Measurements from ENCODE around the gene PER2.

The PER2 gene

DNA sequence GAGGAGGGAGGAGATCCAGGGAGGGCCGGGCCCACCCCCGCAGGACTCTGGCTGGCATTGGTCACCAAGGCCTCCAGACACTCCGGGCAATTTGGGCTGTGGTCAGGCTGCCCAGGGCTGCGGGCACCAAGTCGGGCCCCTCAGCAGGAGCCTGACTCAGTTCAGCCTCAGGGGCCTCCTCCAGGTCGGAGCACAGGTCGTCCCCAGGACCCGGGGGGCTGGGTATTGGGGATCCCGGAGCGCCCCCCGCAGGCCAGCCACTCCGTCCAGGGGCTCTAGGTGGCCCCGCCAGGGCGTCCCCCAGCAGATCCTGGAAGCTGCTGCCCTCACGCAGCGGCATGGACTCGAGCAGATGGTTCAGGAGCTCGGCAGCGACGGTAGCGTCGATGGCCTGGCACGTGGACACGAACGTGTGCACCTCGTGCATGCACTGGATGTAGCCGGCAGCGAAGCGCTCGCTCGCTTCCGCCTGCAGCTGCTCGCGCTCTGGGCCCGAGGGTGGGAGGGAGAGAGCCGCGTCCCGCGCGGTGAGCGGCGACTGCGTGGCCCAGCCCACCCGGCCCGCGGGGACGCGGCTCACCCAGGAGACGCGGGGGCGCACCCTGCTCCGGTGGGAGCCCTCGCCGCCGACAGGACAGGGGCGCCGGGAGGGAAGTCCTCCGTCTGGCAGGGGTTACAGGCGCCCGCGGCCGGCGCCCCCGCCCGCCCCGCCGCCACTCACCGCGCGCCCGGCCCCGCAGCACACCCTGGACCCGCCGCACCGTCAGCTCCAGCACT, 49.5 kb downstream of the PER2 start:
- H3K4me3 ChIP-seq, result peak overlapping the region in 6 of 7 experiments; percentile 2 to 68 (median 63)
- H3K27ac ChIP-seq, result no peak overlapping the region

GRCh38 chr2:238238311-238238765, 50.1 kb downstream of the PER2 start:
- H3K27ac ChIP-seq, result no peak overlapping the region
- no peak overlapping the region for H3K4me3 ChIP-seq

GRCh38 chr2:238237431-238238135, 50.8 kb downstream of the PER2 start:
- H3K27ac ChIP-seq, result no peak overlapping the region
- no peak overlapping the region for H3K4me3 ChIP-seq

GRCh38 chr2:238236571-238236970, 51.8 kb downstream of the PER2 start:
- no peak overlapping the region for H3K4me3 ChIP-seq
- no peak overlapping the region for H3K27ac ChIP-seq

DNA sequence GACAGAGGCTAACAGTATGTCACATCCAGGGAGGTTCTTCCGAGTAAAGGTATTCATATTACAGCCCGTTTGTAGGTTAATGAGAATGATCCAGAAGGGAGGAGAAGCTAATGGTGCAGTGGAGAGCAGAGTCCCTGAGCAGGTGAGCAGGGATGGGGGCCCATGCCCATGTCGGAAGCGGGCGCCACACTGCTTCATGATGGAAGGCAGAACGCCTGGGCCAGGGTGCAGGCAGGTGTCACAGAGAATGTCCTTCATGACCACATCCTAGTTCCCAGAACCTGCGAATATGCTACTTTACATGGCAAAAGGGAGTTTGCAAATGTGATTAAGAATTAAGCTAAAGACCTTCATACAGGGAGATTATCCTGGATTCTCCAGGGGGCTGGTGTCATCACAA, 52.6 kb downstream of the PER2 start:
- Histone ChIP-seq H3K27ac (no peak overlapping the region), H3K4me3 (no peak overlapping the region)

GRCh38 chr2:238235331-238235732, 53.1 kb downstream of the PER2 start:
- Histone ChIP-seq H3K4me3 (no peak overlapping the region), H3K27ac (no peak overlapping the region)

GRCh38 chr2:238233625-238234024, 54.8 kb downstream of the PER2 start:
- H3K27ac ChIP-seq, result no peak overlapping the region
- H3K4me3 ChIP-seq, result no peak overlapping the region

GRCh38 chr2:238231809-238232208, 56.6 kb downstream of the PER2 start:
- H3K4me3 ChIP-seq, result peak overlapping the region in 4 of 7 experiments; percentile 19 to 46 (median 33)
- H3K27ac ChIP-seq, result no peak overlapping the region

GRCh38 chr2:238231251-238231793, 57.1 kb downstream of the PER2 start:
- peak overlapping the region; percentile 19 to 46 (median 30) for H3K4me3 ChIP-seq
- H3K27ac ChIP-seq, result peak overlapping the region in 1 of 21 experiments; percentile 2

DNA sequence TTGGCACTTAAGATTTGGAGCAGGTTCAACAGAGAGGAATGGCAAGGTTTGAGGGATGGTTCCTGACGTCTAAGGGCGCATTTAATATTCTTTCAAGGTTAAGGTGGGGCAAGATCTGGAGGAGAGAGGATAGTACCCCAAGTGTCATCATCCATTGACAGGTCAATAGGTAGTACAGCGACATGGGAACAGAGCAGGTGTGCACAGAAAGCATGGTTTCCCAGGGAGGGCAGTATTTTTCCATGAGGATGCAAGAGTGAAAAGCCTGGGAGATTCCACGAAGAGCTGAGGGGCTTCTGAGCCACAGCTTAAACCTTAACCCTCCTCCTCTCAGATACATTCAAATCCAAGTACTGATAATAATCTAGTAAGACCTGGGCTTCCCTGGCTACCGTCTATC, 57.7 kb downstream of the PER2 start:
- H3K4me3 ChIP-seq, result peak overlapping the region in 2 of 7 experiments; percentile 21 to 31
- H3K27ac ChIP-seq, result no peak overlapping the region

GRCh38 chr2:238228700-238229099, 59.7 kb downstream of the PER2 start:
- Histone ChIP-seq H3K4me3 (no peak overlapping the region), H3K27ac (no peak overlapping the region)

- no peak overlapping the region for H3K27ac ChIP-seq
- H3K4me3 ChIP-seq, result no peak overlapping the region
Measured at GRCh38 chr2:238227587-238228032, 60.8 kb downstream of the PER2 start.

GRCh38 chr2:238226698-238227586, 61.5 kb downstream of the PER2 start:
- H3K27ac ChIP-seq, result no peak overlapping the region
- no peak overlapping the region for H3K4me3 ChIP-seq

GRCh38 chr2:238225911-238226697, 62.3 kb downstream of the PER2 start:
- Histone ChIP-seq H3K4me3 (no peak overlapping the region), H3K27ac (no peak overlapping the region)

GRCh38 chr2:238225121-238225520, 63.3 kb downstream of the PER2 start:
- no peak overlapping the region for H3K4me3 ChIP-seq
- H3K27ac ChIP-seq, result no peak overlapping the region

DNA sequence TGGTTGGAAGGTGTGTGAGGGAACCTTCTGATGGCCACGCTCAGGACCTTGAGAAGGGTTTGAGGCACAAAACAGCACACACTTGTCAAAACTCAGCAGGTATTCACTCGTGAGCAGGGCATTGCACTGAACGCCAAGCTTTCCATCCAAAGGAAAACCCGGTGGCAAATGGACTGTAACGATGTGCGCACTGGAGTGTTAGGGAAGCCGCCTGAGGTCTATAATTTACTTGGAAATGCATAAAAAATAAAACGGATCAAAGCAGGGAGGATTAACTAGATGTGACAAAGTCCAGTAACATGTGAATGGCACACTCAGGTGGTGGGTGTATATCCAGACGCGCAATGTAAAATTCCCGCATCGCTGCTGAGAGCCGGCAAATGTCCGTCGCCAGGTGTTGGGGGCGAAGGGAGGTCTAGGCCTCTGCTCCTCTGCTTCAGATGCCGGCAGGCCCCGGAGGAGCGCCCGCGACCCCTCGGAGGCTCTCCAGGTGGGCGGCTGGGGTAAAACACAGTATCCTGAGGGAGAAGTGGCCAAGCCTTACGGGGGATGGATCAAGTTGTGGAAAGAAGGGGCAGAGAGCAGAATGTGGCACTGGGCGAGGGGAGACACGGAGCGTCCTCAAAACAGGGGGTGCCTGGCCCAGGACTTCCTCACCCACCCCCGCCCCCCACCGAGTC, 63.9 kb downstream of the PER2 start:
- Histone ChIP-seq H3K4me3 (no peak overlapping the region), H3K27ac (no peak overlapping the region)

DNA sequence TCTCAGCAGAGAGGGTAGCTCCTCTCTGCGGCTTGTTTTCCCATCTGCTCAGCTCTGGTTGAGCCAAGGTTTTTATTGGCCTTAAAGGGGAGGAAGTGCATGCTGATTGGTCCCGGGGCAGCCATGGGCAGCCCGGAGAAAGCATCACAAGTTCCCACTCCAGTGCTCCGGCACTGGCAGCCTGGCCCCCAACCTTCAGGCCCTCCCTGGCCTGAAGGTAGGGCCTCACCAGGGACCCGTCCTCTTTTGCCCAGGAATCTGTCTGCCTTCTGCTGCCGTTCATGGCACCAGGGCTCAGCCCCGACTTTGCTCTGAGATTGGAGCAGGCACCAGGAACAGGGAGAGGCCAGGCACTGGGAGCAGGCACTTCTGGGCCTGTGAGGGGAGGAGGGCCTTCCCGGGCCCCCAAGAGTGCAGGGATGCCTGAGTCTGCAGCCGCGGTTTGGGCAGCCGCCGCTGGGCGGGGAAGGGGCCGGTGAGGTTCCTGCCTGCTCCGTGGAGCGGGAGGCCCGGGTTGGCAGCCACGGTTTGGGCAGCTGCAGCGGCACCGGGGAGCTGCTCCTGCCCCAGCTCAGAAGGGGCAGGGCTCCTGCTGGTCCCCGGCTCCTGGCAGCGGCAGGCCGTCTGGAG, 67.4 kb downstream of the PER2 start:
- Histone ChIP-seq H3K4me3 (peak overlapping the region in 2 of 7 experiments; percentile 0 to 15), H3K27ac (peak overlapping the region in 1 of 21 experiments; percentile 16)

All from skin epidermis (tissue), 12 donors.